CD14-positive monocyte (primary cell): Measurements from ENCODE around the gene CTSE. TPM values are rescaled to one million over a fixed set of nuclear protein-coding genes. Genes with fewer than 3 reads are reported as not detected.

Source experiments
- DNase-seq, 3 donors: peaks; one replicate each; pipeline ENCODE4 v3.0.0-alpha.2; 2011 to 2022
- H2AFZ ChIP-seq: 2 replicates; pipeline ENCODE4 v1.6.0; 2012; ENCODE audit warnings: mild to moderate bottlenecking, low read depth, low read length, inconsistent platforms; ENCODE audit not compliant: insufficient read depth, poor library complexity, severe bottlenecking
- H3K27ac ChIP-seq, 2 donors: 1 replicate in 1 of 2; 2 replicates in 1 of 2; pipeline ENCODE4 v1.5.1; 2012 to 2013; ENCODE audit warnings: low read length in 2 of 2, control low read depth in 1 of 2, inconsistent platforms in 1 of 2, low read depth in 1 of 2, mild to moderate bottlenecking in 1 of 2
- H3K27me3 ChIP-seq, 2 donors: one replicate each; pipeline versions ENCODE4 v1.6.0 to v1.6.1; 2011 to 2013; ENCODE audit warnings: low read length in 2 of 2; ENCODE audit not compliant: control insufficient read depth in 2 of 2, insufficient read depth in 2 of 2
- H3K36me3 ChIP-seq, 2 donors: replicated peaks in 1 of 2; 1 replicate in 1 of 2; 2 replicates in 1 of 2; pipeline versions ENCODE4 v1.5.1 to v1.6.1; 2012 to 2013; ENCODE audit warnings: low read length in 2 of 2, control low read depth in 1 of 2, inconsistent platforms in 1 of 2, mild to moderate bottlenecking in 1 of 2; ENCODE audit not compliant: insufficient read depth in 2 of 2, control insufficient read depth in 1 of 2
- H3K4me1 ChIP-seq, 2 donors: 1 replicate in 1 of 2; 2 replicates in 1 of 2; pipeline versions ENCODE4 v1.5.1 to v1.6.1; 2012 to 2013; ENCODE audit warnings: low read length in 2 of 2, control low read depth in 1 of 2, inconsistent platforms in 1 of 2, mild to moderate bottlenecking in 1 of 2, moderate library complexity in 1 of 2; ENCODE audit not compliant: insufficient read depth in 2 of 2, control insufficient read depth in 1 of 2
- H3K4me2 ChIP-seq: replicated peaks from 2 replicates; pipeline ENCODE3; 2012; ENCODE audit warnings: low read length, moderate library complexity, mild to moderate bottlenecking; ENCODE audit not compliant: poor library complexity, severe bottlenecking; ENCODE audit errors: extremely low read depth
- H3K4me3 ChIP-seq, 3 experiments: fragments of 200-600 bp in 1 of 3; sonication (generic) in 1 of 3; replicated peaks in 1 of 3; 1 replicate in 2 of 3; 2 replicates in 1 of 3; pipeline ENCODE4 v1.5.1; 2011 to 2013; ENCODE audit warnings: low read length in 3 of 3, mild to moderate bottlenecking in 3 of 3, control low read depth in 2 of 3, low read depth in 2 of 3, inconsistent platforms in 1 of 3, moderate library complexity in 1 of 3
- H3K79me2 ChIP-seq: 2 replicates; pipeline ENCODE4 v1.6.0; 2012; ENCODE audit warnings: mild to moderate bottlenecking, control low read depth, inconsistent platforms, low read length, moderate library complexity; ENCODE audit not compliant: insufficient read depth
- H3K9ac ChIP-seq: 2 replicates; pipeline ENCODE4 v1.6.0; 2017; ENCODE audit warnings: low read length, mild to moderate bottlenecking; ENCODE audit not compliant: insufficient read depth, poor library complexity, severe bottlenecking
- H3K9me3 ChIP-seq, 2 donors: replicated peaks in 1 of 2; 1 replicate in 1 of 2; 2 replicates in 1 of 2; pipeline versions ENCODE4 v1.5.1 to v1.6.1; 2012 to 2013; ENCODE audit warnings: low read length in 2 of 2, control low read depth in 1 of 2; ENCODE audit not compliant: control insufficient read depth in 1 of 2, insufficient read depth in 1 of 2
- H4K20me1 ChIP-seq: 2 replicates; pipeline ENCODE4 v1.6.0; 2012; ENCODE audit warnings: mild to moderate bottlenecking, low read length, control low read depth, moderate library complexity; ENCODE audit not compliant: insufficient read depth
- H3K27ac Mint-ChIP-seq, 7 donors: one replicate each; pipeline ENCODE4 v1.8.0; 2020; ENCODE audit warnings: mild to moderate bottlenecking in 7 of 7, mixed read lengths in 7 of 7, moderate library complexity in 6 of 7, inconsistent platforms in 2 of 7
- H3K27me3 Mint-ChIP-seq, 3 donors: one replicate each; pipeline ENCODE4 v1.8.0; 2021 to 2022; ENCODE audit warnings: low read depth in 3 of 3, mild to moderate bottlenecking in 3 of 3, mixed read lengths in 3 of 3, moderate library complexity in 3 of 3, inconsistent platforms in 1 of 3
- H3K36me3 Mint-ChIP-seq, 2 donors: one replicate each; pipeline ENCODE4 v1.8.0; 2020; ENCODE audit warnings: mixed read lengths in 2 of 2, inconsistent platforms in 1 of 2, mild to moderate bottlenecking in 1 of 2
- H3K4me1 Mint-ChIP-seq: one replicate; pipeline ENCODE4 v1.8.0; 2020; ENCODE audit warnings: mild to moderate bottlenecking, mixed read lengths
- H3K4me3 Mint-ChIP-seq, 2 donors: one replicate each; pipeline ENCODE4 v1.8.0; 2020; ENCODE audit warnings: mild to moderate bottlenecking in 2 of 2, mixed read lengths in 2 of 2, moderate library complexity in 1 of 2
- H3K9me3 Mint-ChIP-seq, 7 donors: one replicate each; pipeline ENCODE4 v1.8.0; 2020 to 2022; ENCODE audit warnings: mixed read lengths in 7 of 7, mild to moderate bottlenecking in 6 of 7, moderate library complexity in 6 of 7, inconsistent platforms in 2 of 7
- CTCF ChIP-seq: fragments of 200-600 bp; IDR thresholded peaks from one replicate; pipeline ENCODE4 v1.8.0; 2022; ENCODE audit warnings: antibody characterized with exemption, mild to moderate bottlenecking
- WGBS: methylation state at CpG from one replicate; pipeline ENCODE4 v1.1.5; 2013; ENCODE audit warnings: missing lambda C conversion rate; ENCODE audit not compliant: insufficient coverage; 5-methylcytosine and 5-hydroxymethylcytosine counted together
- intact Hi-C, 2 donors: fragments of 100-400 bp; cut with micrococcal nuclease; formaldehyde crosslinking; loops; one replicate each; pipeline versions ENCODE4 v1.15.0 to v1.15.1; 2023
- polyA plus RNA-seq, 3 donors: library from polyadenylated mRNA; depleted of rRNA in 1 of 3; unstranded in 2 of 3; stranded (reverse) in 1 of 3; fragments of 300-500 nt in 2 of 3; fragments of >200 nt in 1 of 3; fragmentation: Illumina TruSeq in 2 of 3; gene quantifications; 1 replicate in 2 of 3; 2 replicates in 1 of 3; pipeline ENCODE4 v1.2.3, GENCODE V29; 2012 to 2021

CTSE gene
- polyA plus RNA-seq, 3 donors, result not detected

DNA sequence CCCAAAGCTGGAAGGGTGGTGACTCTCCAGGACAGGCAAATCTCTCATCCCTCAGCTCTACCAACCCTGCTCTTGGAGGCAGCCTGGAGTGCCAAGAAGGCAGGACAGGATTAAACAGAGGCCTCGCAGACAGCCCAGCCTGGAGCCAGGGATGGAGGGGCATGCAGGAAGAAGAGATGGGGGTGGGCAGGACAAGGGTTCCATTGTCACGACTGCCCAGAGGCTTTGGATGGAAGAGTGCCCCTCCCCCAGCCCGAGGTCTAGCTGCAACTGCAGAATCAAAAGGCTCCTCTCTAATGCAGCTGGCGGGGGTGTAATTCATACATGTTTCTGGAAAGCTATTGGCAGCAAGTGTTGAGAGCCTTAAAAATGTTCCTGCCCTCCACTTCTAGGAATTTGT is 29.3 kb downstream of the CTSE start:
- DNase-seq, result no peak
- no peak overlapping the region for H3K4me2 ChIP-seq
- no peak overlapping the region for H3K9ac ChIP-seq
- no peaks in the 10 kb centered on the region for H3K4me1 ChIP-seq
- Mint-ChIP-seq H3K27me3 (peaks cover 0 to 6% (median 0%) of the 10 kb centered on the region in 3 donors), H3K36me3 (peaks cover 0 to 14% of the 10 kb centered on the region in 2 donors), H3K27ac (no peak overlapping the region), H3K4me1 (peaks cover 14% of the 10 kb centered on the region), H3K4me3 (no peak overlapping the region), H3K9me3 (peaks cover 6 to 12% (median 7%) of the 10 kb centered on the region in 7 donors)
- H4K20me1 ChIP-seq, result no peaks in the 10 kb centered on the region
- intact Hi-C loops, result no loop called here
- WGBS, result 93% methylated on average over 2 of the region's 4 CpGs
- H3K27ac ChIP-seq, result no peak overlapping the region
- no peak for TF ChIP-seq CTCF
- H3K9me3 ChIP-seq, result peaks cover 0 to 4% of the 10 kb centered on the region in 2 donors
- no peaks in the 10 kb centered on the region for H3K36me3 ChIP-seq
- no peak overlapping the region for H2AFZ ChIP-seq
- H3K27me3 ChIP-seq, result no peaks in the 10 kb centered on the region
- no peaks in the 10 kb centered on the region for H3K79me2 ChIP-seq
- no peak overlapping the region for H3K4me3 ChIP-seq

- DNase-seq, result no peak
- intact Hi-C loops, result no loop called here
- Mint-ChIP-seq H3K36me3 (peaks cover 0 to 18% of the 10 kb centered on the region in 2 donors), H3K27ac (peak overlapping the region in 1 of 7 donors; percentile 12), H3K4me1 (peaks cover 14% of the 10 kb centered on the region), H3K4me3 (no peak overlapping the region), H3K9me3 (peaks cover 6 to 12% (median 7%) of the 10 kb centered on the region in 7 donors), H3K27me3 (peaks cover 0 to 6% (median 0%) of the 10 kb centered on the region in 3 donors)
- H3K9ac ChIP-seq, result no peak overlapping the region
- no peaks in the 10 kb centered on the region for H3K27me3 ChIP-seq
- no peak overlapping the region for H3K4me2 ChIP-seq
- H3K9me3 ChIP-seq, result peaks cover 0 to 4% of the 10 kb centered on the region in 2 donors
- H4K20me1 ChIP-seq, result no peaks in the 10 kb centered on the region
- H3K36me3 ChIP-seq, result no peaks in the 10 kb centered on the region
- no peaks in the 10 kb centered on the region for H3K79me2 ChIP-seq
- no peak overlapping the region for H3K4me3 ChIP-seq
- no peak for TF ChIP-seq CTCF
- H3K4me1 ChIP-seq, result no peaks in the 10 kb centered on the region
- H2AFZ ChIP-seq, result no peak overlapping the region
- no peak overlapping the region for H3K27ac ChIP-seq
- WGBS, result 100% methylated on average over 1 of the region's 1 CpG
Observed at GRCh38 chr1:205993068-205993467, 30.6 kb downstream of the CTSE start.
